Mucosa of stomach (tissue), 1 donor: Measurements from ENCODE around the gene MYL12B.
A peak's percentile ranks its signal among the peaks of the same experiment; 100 is the strongest.

Source experiments
- H3K27me3 ChIP-seq: one replicate; pipeline ENCODE4 v1.7.0; 2013; ENCODE audit warnings: mild to moderate bottlenecking, low read length; ENCODE audit not compliant: control insufficient read depth, insufficient read depth
- H3K36me3 ChIP-seq: one replicate; pipeline ENCODE4 v1.7.0; 2013; ENCODE audit warnings: low read length; ENCODE audit not compliant: control insufficient read depth, insufficient read depth
- H3K4me1 ChIP-seq: one replicate; pipeline ENCODE4 v1.7.0; 2013; ENCODE audit warnings: mild to moderate bottlenecking, low read length; ENCODE audit not compliant: control insufficient read depth, insufficient read depth
- H3K4me3 ChIP-seq: one replicate; pipeline ENCODE4 v1.7.0; 2013; ENCODE audit warnings: low read length
- H3K9ac ChIP-seq: one replicate; pipeline ENCODE4 v1.7.0; 2013; ENCODE audit warnings: mild to moderate bottlenecking, low read length, moderate library complexity
- H3K9me3 ChIP-seq: one replicate; pipeline ENCODE4 v1.7.0; 2013; ENCODE audit warnings: mild to moderate bottlenecking, low read length, moderate library complexity; ENCODE audit not compliant: control insufficient read depth
- donor health status: Pancreatic carcinoma.

The MYL12B gene

DNA sequence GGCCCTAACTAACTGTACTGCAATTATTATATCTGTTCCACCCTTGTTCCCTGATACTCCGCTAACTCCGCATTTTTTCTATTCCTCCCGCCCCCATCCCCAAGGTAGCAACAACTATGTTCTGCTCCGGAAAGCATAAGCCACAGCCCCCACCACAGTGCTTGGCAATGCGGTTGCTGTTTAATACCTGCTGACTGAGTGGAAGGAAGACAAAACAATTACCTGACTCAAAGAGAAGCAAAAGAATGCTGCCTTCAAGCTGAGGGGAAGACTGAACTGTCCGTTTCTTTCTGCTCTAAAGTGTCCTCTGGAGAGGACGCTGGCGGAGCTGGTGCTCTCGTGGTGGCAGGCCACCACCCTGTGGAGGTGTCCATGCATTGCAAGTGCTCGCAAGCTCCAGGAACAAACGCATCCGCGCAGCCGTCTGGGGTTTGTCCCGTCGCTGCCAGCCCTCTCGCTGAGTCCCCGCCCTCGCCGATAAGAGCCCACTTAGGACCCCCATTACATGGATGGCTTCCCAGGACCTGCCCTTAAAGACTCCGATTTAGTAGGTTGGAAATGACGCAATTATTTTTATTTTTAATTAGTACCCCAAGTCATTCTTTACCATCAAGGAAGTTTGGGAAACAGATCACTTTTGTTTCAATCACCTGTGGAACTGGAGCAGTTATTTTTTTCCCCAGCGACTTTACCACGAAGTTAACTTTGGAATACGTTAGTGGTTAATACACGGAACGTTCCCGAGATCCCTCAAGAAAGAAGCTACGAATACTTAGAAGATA, 15.9 kb upstream of the MYL12B start:
- H3K36me3 ChIP-seq: no peaks in the 10 kb centered on the region
- H3K9me3 ChIP-seq: no peaks in the 10 kb centered on the region
- peak overlapping the region; percentile 60 for H3K4me3 ChIP-seq
- peak overlapping the region; percentile 98 for H3K9ac ChIP-seq
- H3K4me1 ChIP-seq: peaks cover 6% of the 10 kb centered on the region
- H3K27me3 ChIP-seq: no peaks in the 10 kb centered on the region

DNA sequence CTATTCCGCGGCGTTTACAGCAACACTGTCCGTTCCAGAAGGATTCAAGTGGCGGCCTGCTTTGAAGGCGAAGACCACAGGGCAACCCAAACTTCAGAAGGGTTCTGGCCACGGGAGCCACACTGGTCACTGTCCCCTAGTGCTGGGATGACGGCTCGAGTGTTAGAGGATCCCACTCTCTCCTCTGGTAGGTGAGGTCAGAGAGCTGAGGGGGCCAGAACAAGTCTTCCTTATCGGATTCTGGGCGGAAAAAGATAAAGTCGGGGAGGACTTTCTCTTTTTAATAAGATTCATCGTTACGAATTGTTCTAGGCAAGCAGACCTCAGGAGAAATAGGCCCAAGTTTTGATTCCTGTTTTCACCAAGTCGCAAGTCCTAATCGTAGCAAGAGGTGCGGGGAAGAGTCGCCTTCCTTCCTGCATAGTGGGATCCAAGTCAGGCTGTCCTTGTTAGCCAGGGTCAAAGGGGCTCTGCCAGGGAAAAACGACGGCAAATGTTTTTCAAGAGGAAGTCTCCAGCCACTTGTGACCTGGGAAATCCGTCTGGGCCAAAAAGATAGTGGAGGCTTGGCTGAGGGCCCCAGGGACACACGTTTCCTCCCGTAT, 15.2 kb upstream of the MYL12B start:
- no peaks in the 10 kb centered on the region for H3K36me3 ChIP-seq
- H3K9me3 ChIP-seq: no peaks in the 10 kb centered on the region
- H3K9ac ChIP-seq: peak overlapping the region; percentile 98
- peak overlapping the region; percentile 60 for H3K4me3 ChIP-seq
- H3K27me3 ChIP-seq: no peaks in the 10 kb centered on the region
- H3K4me1 ChIP-seq: peaks cover 6% of the 10 kb centered on the region

DNA sequence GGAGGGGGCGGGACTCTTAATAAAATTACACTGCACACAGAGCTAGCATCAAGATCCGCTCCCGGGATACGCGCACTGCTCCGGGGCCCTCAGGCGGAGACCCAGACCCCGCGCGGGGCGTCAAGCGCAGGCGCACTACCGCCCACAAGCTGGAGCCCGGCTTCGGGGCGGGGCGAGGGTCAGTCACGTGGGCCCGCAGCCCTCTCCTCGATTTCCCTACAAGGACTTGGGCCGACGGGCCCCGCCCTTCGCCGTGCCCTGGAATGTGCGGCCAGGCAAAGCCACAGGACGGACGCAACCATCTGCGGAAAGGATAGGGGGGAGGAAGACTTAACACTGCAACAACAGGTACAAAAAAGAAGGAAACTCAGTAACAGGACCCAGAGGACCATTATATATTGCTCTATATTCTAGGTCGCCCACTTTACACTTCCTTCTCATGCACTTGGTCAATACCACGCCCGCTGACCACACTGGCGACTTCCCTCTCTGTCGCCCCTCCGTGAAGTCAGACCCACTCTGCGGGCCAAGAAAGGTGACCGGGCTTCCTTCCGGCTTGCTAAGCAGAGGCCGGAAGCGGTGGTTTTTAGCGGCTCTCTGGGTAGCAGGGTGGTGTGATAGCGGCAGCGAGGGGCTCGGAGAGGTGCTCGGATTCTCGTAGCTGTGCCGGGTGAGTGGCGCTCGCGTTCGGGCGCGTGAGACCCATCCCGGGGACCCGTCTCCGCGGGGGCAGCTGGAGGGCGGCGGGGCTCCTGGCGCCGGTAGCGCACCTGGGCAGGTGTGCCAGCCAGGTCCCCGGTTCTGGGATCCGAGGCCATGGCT, 14.5 kb upstream of the MYL12B start, which contains the start of gene MYL12A:
TSS of gene MYL12A (plus strand) at position 562 of the 822 bp plus-strand sequence. CDS start 5,447 bp downstream, outside the sequence.
- H3K4me1 ChIP-seq: peaks cover 6% of the 10 kb centered on the region
- no peaks in the 10 kb centered on the region for H3K9me3 ChIP-seq
- H3K9ac ChIP-seq: peak within 1 kb of the TSS; percentile 98
- H3K27me3 ChIP-seq: no peaks in the 10 kb centered on the region
- H3K4me3 ChIP-seq: peak within 1 kb of the TSS; percentile 60
- no peaks in the 10 kb centered on the region for H3K36me3 ChIP-seq

DNA sequence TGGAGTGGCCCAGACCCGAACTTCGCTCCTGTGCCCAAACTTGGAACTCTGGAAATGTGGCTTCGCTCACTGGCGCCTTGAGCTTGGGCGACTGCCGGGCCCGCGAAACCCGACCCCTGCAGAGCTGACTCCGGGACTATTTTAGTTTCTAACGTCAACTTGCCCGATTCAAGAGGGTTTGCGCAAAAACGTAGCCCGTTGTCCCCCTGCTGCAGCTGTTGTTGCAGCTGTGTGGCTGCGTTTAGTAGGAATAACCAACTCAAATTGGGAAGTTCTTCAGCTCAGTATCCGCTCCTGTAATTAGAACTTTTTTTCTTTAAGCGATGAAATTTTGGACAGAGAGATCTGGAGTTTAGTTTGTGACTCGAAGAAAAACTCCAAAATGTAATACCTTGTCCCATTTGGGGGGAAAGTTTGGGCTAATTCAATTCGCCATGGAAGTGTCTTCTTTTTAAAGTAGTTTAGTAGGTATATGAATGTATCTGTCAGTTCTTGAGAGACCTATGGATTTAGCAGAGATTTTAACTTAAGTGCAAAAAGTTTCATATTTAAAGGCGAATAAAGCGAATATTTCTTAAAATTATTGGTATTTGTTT, 13.8 kb upstream of the MYL12B start:
- H3K4me3 ChIP-seq: peak overlapping the region; percentile 44
- H3K9me3 ChIP-seq: no peaks in the 10 kb centered on the region
- no peaks in the 10 kb centered on the region for H3K36me3 ChIP-seq
- H3K27me3 ChIP-seq: no peaks in the 10 kb centered on the region
- H3K4me1 ChIP-seq: peaks cover 6% of the 10 kb centered on the region
- peak overlapping the region; percentile 98 for H3K9ac ChIP-seq

DNA sequence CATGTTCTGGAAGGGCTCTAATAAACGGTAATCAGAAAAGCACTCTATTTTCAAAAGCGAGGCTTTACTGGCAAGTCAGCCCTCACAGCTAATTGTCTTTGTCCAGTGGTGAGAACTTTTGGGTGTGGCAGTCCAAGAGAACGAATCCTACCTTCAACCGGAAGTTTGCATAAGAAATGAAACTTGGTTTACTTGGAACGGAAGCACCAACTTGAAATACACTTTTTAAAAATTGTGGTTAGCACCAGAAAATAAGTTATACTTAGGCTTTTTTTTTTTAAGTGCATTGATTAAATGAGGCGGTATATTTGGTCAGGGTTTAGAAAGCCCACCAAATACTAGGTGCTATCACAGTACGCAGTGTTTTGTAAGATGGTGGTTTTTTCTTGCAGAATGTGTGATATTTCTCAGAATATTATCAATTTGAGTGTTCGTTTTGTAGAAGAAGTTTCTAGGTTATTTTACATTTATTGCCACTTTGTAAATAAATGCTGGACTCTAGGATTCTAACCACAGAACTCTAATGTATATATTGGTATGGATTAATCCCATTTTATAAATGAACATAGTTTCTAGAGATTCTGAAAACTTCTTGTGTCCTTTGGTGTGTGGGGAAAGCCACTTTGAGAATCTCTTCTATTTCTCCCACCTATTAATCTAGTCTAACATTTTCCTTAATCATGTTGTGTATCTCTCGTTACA, 13.1 kb upstream of the MYL12B start:
- peak overlapping the region; percentile 98 for H3K9ac ChIP-seq
- H3K4me3 ChIP-seq: peak overlapping the region; percentile 44
- H3K27me3 ChIP-seq: no peaks in the 10 kb centered on the region
- H3K9me3 ChIP-seq: no peaks in the 10 kb centered on the region
- H3K4me1 ChIP-seq: peaks cover 6% of the 10 kb centered on the region
- no peaks in the 10 kb centered on the region for H3K36me3 ChIP-seq

DNA sequence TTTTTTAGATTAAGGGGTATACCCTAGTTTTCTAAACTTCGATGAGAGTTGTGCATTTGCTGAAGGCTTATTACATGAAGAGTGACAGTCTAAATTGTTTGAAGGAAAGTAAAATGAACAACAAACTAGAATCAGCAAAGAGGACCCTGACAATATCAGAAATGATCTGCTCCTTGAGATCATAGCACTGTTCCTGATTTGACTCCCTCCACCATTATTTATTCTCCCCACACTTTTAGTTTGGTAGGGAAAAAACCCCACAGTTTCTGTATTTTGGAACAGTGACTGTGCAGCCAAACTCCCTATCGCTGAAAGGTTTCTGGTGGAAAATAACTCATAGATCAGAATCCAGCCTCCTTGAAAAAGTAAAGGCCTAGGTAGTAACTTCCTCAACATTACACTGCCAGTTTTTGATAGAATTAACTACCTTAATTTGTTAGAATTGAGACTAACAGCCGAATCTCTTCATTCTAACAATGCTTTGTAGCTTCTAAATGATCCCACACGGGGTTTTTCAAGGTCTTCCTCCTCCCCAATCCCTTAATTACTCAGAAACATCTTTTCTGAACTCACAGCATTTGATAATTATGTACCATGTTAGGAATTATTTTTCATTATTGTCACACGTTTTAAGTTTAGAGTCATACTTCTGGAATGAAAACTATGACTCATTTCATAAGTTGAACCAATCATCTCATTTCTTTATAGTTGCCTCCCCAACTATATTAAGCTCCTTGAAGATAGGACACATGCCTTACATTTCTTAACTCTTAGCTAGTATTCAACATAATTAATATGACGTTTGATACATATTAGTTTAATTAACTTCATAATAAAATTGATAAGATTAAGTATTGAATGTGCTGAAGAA, 11.5 kb upstream of the MYL12B start:
- Histone ChIP-seq H3K4me1 (peaks cover 11% of the 10 kb centered on the region), H3K27me3 (no peaks in the 10 kb centered on the region), H3K4me3 (no peak overlapping the region), H3K36me3 (peaks cover 7% of the 10 kb centered on the region), H3K9me3 (no peaks in the 10 kb centered on the region), H3K9ac (no peak overlapping the region)

DNA sequence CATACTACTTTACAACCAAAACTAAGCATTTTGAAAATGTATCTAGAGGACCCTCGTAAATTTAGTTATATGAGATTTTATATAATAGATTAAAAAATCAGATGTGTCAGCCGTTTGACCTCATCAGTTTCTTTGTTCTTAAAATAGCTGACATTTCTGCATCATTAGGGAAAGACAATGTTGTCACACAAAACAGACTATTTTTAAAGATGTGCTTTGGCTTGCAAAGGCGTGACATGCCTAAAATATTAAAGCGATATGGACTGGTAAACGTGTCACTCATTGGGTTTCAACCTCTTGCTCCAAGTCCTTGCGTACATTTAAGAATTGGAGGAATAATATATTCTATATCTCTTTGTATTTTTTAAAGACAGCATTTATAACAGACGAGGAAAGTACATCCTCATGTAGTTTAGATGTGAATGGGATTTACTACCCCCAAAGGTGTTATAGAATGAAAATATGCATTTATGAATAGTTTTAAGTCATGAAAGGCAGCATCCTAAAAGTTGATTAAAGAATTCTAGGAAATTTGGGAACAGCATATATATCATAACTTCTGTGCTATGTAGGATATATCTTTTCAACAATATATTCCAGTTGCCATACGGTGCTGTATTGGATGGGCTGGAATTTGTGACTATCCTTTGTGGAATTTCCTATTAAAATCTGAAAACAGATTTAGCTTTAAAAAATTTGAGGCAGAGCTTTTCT, 10.5 kb upstream of the MYL12B start:
- no peak overlapping the region for H3K4me3 ChIP-seq
- H3K9me3 ChIP-seq: no peaks in the 10 kb centered on the region
- no peak overlapping the region for H3K9ac ChIP-seq
- peaks cover 7% of the 10 kb centered on the region for H3K36me3 ChIP-seq
- peaks cover 13% of the 10 kb centered on the region for H3K4me1 ChIP-seq
- H3K27me3 ChIP-seq: no peaks in the 10 kb centered on the region

DNA sequence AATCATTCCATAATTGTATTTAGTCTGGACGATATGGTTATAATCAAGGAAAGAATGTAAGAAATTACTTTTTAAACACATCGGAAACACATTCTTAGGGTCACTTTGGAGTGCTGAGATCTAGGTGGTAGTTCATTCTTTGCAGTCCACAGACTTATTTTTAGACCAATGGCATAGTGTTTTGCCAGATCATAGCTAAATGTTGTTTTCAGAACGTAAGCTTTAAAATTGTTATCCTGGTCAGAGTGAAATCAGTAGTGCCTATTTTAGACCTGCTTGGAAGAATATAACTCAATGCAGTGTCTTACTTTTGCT, 10.0 kb upstream of the MYL12B start:
- Histone ChIP-seq H3K4me1 (peaks cover 18% of the 10 kb centered on the region), H3K9me3 (no peaks in the 10 kb centered on the region), H3K27me3 (no peaks in the 10 kb centered on the region), H3K36me3 (peaks cover 9% of the 10 kb centered on the region), H3K9ac (no peak overlapping the region), H3K4me3 (no peak overlapping the region)

DNA sequence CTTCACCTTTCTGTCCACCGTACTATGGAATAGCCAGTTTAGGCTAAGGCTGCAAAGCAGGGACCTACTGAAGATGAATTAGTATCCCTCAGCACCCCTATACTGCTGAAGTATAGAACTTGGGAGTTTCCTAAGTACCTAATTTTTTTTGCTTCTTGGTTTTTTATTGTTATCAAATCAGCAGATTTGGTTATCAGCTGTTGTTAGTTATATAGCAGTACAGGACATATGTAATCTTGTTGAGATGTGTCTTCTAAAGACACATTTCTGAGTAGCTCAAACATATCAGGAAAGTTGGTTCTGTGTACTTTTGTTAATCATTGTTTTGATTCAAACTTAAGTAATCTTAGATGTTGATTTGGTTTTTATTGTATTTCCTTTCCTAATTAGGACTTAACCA, 9.1 kb upstream of the MYL12B start:
- Histone ChIP-seq H3K27me3 (no peaks in the 10 kb centered on the region), H3K9ac (no peak overlapping the region), H3K9me3 (no peaks in the 10 kb centered on the region), H3K4me3 (no peak overlapping the region), H3K36me3 (peaks cover 13% of the 10 kb centered on the region), H3K4me1 (peaks cover 26% of the 10 kb centered on the region)

DNA sequence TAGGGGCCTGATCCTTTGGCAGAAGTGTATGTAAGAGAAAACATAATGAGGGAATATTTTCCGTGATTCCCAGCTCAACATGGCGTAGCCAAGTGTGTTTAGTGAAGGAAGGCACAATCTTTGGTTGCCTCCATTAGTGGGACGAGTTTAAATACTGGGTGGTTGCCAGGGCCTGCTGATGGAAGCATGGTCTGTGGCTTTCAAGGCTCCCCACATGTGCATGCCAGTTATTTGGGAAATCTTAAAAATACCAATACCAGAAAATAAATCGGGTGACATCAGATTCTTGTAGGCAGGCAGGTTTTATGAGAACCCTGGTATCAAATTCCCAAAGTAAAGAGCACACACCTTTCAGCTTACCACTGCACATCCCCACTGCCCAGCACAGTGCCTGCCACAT, 7.2 kb upstream of the MYL12B start:
- H3K4me1 ChIP-seq: peaks cover 31% of the 10 kb centered on the region

More for the DNA sequence above, 7.2 kb upstream of the MYL12B start:
- H3K9me3 ChIP-seq: no peaks in the 10 kb centered on the region
- H3K36me3 ChIP-seq: peaks cover 20% of the 10 kb centered on the region
- H3K4me3 ChIP-seq: no peak overlapping the region
- H3K9ac ChIP-seq: no peak overlapping the region
- no peaks in the 10 kb centered on the region for H3K27me3 ChIP-seq
